ENCODE results near the gene PIEZO2. TPM values are rescaled to one million over a fixed set of nuclear protein-coding genes. Genes with fewer than 3 reads are reported as not detected.

PIEZO2 gene
- total RNA-seq, 1 experiment from 2014 or later: not detected

DNA sequence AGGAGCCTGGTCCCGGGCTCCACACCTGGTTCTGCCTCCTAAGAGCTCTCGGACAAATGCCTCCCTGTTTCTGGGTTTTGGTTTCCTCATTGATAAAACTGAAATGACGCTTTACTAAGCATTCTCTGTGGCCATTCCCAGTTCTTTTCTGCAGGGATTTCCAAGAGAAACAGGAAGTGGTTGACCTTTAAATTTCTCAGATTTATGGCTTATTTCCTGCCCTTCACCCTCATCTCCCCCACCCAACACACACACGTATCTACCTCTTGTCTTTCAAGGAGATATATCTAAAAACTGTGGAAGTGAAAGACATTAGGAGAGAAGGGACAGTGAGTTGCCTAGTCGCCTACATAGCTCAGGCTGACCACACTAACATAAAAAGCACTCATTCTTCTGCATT is 53.0 kb downstream of the PIEZO2 start:
- no peaks in the 10 kb centered on the region for H3K79me2 ChIP-seq (ENCODE audit: low read length)
- H3K4me3 ChIP-seq (ENCODE audit: low read length): no peak overlapping the region
- no peaks in the 10 kb centered on the region for H4K20me1 ChIP-seq (ENCODE audit: insufficient read depth, low read depth, low read length)
- no peaks in the 10 kb centered on the region for H3K27me3 ChIP-seq (ENCODE audit: low read length)
- no peak overlapping the region for H3K27ac ChIP-seq (ENCODE audit: low read length)
- DNase-seq: no peak
- no peaks in the 10 kb centered on the region for H3K36me3 ChIP-seq (ENCODE audit: insufficient read depth, low read length)
- H2AFZ ChIP-seq (ENCODE audit: low read length): no peak overlapping the region
- H3K9ac ChIP-seq (ENCODE audit: low read length): no peak overlapping the region
- no peaks in the 10 kb centered on the region for H3K9me3 ChIP-seq (ENCODE audit: low read length)
- no peak overlapping the region for H3K4me2 ChIP-seq (ENCODE audit: low read depth, low read length, poor library complexity, severe bottlenecking)
- no peaks in the 10 kb centered on the region for H3K9me2 ChIP-seq (replicated peaks; ENCODE audit: insufficient read depth, low read length)
- no peaks in the 10 kb centered on the region for H3K4me1 ChIP-seq (ENCODE audit: low read length)

GRCh38 chr18:11095674-11096293 is 53.6 kb downstream of the PIEZO2 start:
- Histone ChIP-seq H3K4me3 (ENCODE audit: low read length) (no peak overlapping the region), H2AFZ (ENCODE audit: low read length) (no peak overlapping the region), H3K27ac (ENCODE audit: low read length) (no peak overlapping the region), H3K9ac (ENCODE audit: low read length) (no peak overlapping the region), H3K9me3 (ENCODE audit: low read length) (no peaks in the 10 kb centered on the region), H3K4me2 (ENCODE audit: low read depth, low read length, poor library complexity, severe bottlenecking) (no peak overlapping the region), H3K27me3 (ENCODE audit: low read length) (no peaks in the 10 kb centered on the region), H3K79me2 (ENCODE audit: low read length) (no peaks in the 10 kb centered on the region), H3K9me2 (replicated peaks; ENCODE audit: insufficient read depth, low read length) (no peaks in the 10 kb centered on the region), H3K36me3 (ENCODE audit: insufficient read depth, low read length) (no peaks in the 10 kb centered on the region), H4K20me1 (ENCODE audit: insufficient read depth, low read depth, low read length) (no peaks in the 10 kb centered on the region), H3K4me1 (ENCODE audit: low read length) (no peaks in the 10 kb centered on the region)
- no peak for DNase-seq

DNA sequence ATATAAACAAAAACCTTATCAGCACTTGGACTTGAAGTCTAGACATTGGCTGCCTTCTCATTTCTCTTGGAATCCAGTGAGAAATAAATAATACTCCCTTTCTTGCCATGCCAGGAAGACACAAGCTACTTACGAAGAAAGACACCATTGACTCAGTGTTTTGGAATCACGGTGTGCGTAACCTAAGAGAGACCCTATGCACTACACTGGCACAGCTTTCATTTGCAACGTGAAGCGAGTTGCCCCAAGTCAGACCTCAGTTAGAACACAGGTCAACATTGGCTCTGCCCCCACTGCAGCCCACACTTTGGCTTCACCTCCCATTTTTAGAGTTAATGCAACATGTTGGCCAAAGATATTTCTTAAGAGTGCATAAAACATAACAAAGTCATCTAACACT is 54.2 kb downstream of the PIEZO2 start:
- Histone ChIP-seq H3K9ac (ENCODE audit: low read length) (no peak overlapping the region), H3K27ac (ENCODE audit: low read length) (no peak overlapping the region), H3K9me2 (replicated peaks; ENCODE audit: insufficient read depth, low read length) (no peaks in the 10 kb centered on the region), H3K4me3 (ENCODE audit: low read length) (no peak overlapping the region), H3K27me3 (ENCODE audit: low read length) (no peaks in the 10 kb centered on the region), H3K79me2 (ENCODE audit: low read length) (no peaks in the 10 kb centered on the region), H4K20me1 (ENCODE audit: insufficient read depth, low read depth, low read length) (no peaks in the 10 kb centered on the region), H3K36me3 (ENCODE audit: insufficient read depth, low read length) (no peaks in the 10 kb centered on the region), H2AFZ (ENCODE audit: low read length) (no peak overlapping the region), H3K9me3 (ENCODE audit: low read length) (no peaks in the 10 kb centered on the region), H3K4me1 (ENCODE audit: low read length) (no peaks in the 10 kb centered on the region), H3K4me2 (ENCODE audit: low read depth, low read length, poor library complexity, severe bottlenecking) (no peak overlapping the region)
- no peak for DNase-seq

DNA sequence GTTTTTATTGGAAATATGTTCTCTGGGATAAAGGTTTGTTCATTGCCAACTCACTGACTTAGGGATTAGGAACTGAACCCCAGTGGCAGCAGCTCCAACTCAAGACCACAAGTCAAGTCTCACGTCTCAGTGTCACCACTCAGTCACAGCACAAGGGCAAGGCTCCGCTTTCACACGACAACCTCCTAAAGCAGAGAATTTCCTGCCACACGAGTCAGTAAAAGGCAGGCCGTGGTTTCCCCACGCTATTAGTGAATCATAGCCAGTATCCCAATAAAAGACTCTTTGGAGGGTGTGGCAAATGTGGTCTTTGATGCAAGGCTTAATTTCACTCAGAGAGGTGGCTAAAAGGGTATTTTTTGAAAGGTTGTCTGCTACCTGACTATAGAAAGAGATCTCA is 57.6 kb downstream of the PIEZO2 start:
- Histone ChIP-seq H3K4me3 (ENCODE audit: low read length) (no peak overlapping the region), H3K9me2 (replicated peaks; ENCODE audit: insufficient read depth, low read length) (no peaks in the 10 kb centered on the region), H3K27me3 (ENCODE audit: low read length) (no peaks in the 10 kb centered on the region), H3K4me1 (ENCODE audit: low read length) (no peaks in the 10 kb centered on the region), H3K79me2 (ENCODE audit: low read length) (no peaks in the 10 kb centered on the region), H3K9me3 (ENCODE audit: low read length) (no peaks in the 10 kb centered on the region), H3K27ac (ENCODE audit: low read length) (no peak overlapping the region), H4K20me1 (ENCODE audit: insufficient read depth, low read depth, low read length) (no peaks in the 10 kb centered on the region), H3K36me3 (ENCODE audit: insufficient read depth, low read length) (no peaks in the 10 kb centered on the region), H3K4me2 (ENCODE audit: low read depth, low read length, poor library complexity, severe bottlenecking) (no peak overlapping the region), H2AFZ (ENCODE audit: low read length) (no peak overlapping the region), H3K9ac (ENCODE audit: low read length) (no peak overlapping the region)
- no peak for DNase-seq

DNA sequence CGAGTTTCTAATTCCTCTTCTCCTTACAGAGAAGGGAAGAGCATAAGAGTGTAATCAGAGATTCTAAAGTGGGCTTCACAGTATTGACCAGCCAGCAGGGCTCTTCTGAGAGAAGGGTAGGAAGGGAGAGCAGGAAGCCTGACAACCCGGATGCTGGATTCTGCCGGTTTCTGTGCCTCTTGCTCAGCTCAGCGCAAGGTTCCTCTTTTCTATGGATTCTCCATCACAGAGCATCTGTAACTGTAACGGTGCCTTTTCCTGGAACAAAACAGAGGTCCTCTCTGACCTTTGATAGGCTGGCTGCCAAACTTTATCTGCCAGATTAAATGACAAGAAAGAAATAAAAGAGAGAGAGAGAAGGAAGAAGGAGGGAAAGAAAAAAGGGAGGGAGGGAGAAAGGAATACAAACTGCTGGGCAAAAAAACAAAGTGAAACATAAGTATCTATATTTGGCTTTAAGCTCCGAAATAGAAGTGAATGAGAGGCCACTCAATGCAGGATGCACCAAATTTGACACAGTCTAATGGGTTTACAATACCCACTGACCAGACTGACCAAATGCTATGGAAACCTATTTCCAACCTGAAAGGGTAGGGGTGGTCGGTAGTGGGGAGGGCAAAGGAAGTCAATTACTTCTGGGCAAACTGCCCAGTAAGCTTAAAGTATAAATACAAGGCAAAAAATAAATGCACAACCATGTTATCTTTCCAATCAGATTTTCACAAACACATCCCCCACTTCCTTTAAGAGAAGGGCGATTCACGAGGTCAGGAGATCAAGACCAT is 59.2 kb downstream of the PIEZO2 start:
- H3K4me2 ChIP-seq (ENCODE audit: low read depth, low read length, poor library complexity, severe bottlenecking): no peak overlapping the region
- no peaks in the 10 kb centered on the region for H3K79me2 ChIP-seq (ENCODE audit: low read length)
- no peaks in the 10 kb centered on the region for H3K36me3 ChIP-seq (ENCODE audit: insufficient read depth, low read length)
- no peaks in the 10 kb centered on the region for H3K27me3 ChIP-seq (ENCODE audit: low read length)
- no peak for DNase-seq
- H3K9ac ChIP-seq (ENCODE audit: low read length): no peak overlapping the region
- no peak overlapping the region for H3K4me3 ChIP-seq (ENCODE audit: low read length)
- no peak overlapping the region for H3K27ac ChIP-seq (ENCODE audit: low read length)
- no peaks in the 10 kb centered on the region for H4K20me1 ChIP-seq (ENCODE audit: insufficient read depth, low read depth, low read length)
- no peak overlapping the region for H2AFZ ChIP-seq (ENCODE audit: low read length)
- H3K9me2 ChIP-seq (replicated peaks; ENCODE audit: insufficient read depth, low read length): no peaks in the 10 kb centered on the region
- no peaks in the 10 kb centered on the region for H3K9me3 ChIP-seq (ENCODE audit: low read length)
- H3K4me1 ChIP-seq (ENCODE audit: low read length): no peaks in the 10 kb centered on the region

DNA sequence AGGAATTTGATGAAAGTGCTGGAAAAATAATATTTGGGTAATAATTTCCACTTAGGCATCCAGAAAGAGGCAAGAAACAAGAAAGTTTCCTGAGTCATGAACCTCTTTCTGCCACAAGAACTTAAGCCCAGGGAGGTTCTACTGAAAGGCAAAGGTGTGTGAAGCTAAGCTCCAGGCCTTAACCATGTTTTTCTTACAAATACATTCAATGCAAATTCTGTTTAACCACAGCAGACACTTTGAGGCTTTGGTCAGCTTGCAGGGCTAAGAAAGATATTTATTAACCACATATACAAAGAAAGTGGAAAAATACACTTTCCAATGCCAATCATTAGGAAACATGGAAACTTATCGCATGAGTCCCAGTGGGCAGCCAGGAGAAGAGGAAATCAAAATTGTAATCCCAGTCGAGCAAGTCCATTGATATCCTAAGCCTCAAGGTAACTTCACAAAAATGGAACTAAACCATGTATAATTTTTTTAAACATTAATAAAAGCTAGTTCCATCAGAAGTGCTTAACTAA is 68.3 kb downstream of the PIEZO2 start:
- no peak overlapping the region for H2AFZ ChIP-seq (ENCODE audit: low read length)
- H3K4me1 ChIP-seq (ENCODE audit: low read length): no peaks in the 10 kb centered on the region
- H3K4me2 ChIP-seq (ENCODE audit: low read depth, low read length, poor library complexity, severe bottlenecking): no peak overlapping the region
- H3K9me3 ChIP-seq (ENCODE audit: low read length): no peaks in the 10 kb centered on the region
- no peak overlapping the region for H3K27ac ChIP-seq (ENCODE audit: low read length)
- no peaks in the 10 kb centered on the region for H3K9me2 ChIP-seq (replicated peaks; ENCODE audit: insufficient read depth, low read length)
- no peaks in the 10 kb centered on the region for H3K27me3 ChIP-seq (ENCODE audit: low read length)
- no peaks in the 10 kb centered on the region for H3K36me3 ChIP-seq (ENCODE audit: insufficient read depth, low read length)
- H3K79me2 ChIP-seq (ENCODE audit: low read length): no peaks in the 10 kb centered on the region
- H4K20me1 ChIP-seq (ENCODE audit: insufficient read depth, low read depth, low read length): no peaks in the 10 kb centered on the region
- no peak for DNase-seq
- H3K4me3 ChIP-seq (ENCODE audit: low read length): no peak overlapping the region
- H3K9ac ChIP-seq (ENCODE audit: low read length): no peak overlapping the region

DNA sequence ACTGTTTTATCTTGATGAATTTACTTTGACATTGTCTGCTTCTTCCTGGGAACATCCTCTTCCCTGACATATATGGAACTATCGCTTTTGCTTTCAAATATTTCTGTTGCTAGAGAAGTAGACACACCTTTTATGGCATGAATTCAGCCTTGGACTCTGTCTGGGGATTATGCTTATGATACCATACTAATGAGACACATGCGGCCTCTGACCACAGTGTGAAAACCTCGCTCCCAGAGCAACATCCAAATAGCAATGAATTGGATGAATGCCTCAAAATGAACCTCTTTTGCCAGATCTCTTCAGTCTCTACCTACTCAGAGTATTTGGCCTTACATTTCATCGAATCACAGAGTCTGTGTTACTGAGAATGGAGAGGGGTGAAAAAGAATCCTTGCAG is 70.9 kb downstream of the PIEZO2 start:
- Histone ChIP-seq H3K4me3 (ENCODE audit: low read length) (no peak overlapping the region), H2AFZ (ENCODE audit: low read length) (no peak overlapping the region), H3K79me2 (ENCODE audit: low read length) (no peaks in the 10 kb centered on the region), H4K20me1 (ENCODE audit: insufficient read depth, low read depth, low read length) (no peaks in the 10 kb centered on the region), H3K9ac (ENCODE audit: low read length) (no peak overlapping the region), H3K27me3 (ENCODE audit: low read length) (no peaks in the 10 kb centered on the region), H3K4me2 (ENCODE audit: low read depth, low read length, poor library complexity, severe bottlenecking) (no peak overlapping the region), H3K36me3 (ENCODE audit: insufficient read depth, low read length) (no peaks in the 10 kb centered on the region), H3K27ac (ENCODE audit: low read length) (no peak overlapping the region), H3K9me3 (ENCODE audit: low read length) (no peaks in the 10 kb centered on the region), H3K4me1 (ENCODE audit: low read length) (no peaks in the 10 kb centered on the region), H3K9me2 (replicated peaks; ENCODE audit: insufficient read depth, low read length) (no peaks in the 10 kb centered on the region)
- no peak for DNase-seq

DNA sequence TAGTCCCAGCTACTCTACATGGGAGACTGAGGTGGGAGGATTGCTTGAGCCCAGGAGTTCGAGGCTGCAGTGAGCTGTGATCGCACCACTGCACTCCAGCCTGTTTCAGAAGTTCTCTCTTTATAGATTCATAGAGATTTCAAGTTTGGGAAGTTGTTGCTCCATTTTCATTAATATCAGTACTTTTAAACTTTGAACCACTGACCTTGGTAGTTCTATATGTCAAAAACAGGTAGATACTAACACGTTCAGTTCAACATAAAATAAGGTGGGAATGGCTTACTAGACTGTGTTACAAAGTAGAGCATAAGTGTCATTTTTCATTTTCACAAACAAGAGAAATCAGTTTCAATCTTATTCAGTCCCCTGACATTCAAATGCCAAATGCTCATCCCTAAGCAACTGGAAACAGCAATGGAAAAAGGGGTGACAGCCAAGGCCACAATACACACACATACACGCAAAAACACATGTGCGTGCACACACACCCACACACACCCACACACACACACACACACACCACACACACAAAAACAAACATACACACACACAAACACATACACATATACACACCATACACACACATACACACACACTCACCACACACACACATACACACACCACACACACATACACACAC is 71.7 kb downstream of the PIEZO2 start:
- H3K79me2 ChIP-seq (ENCODE audit: low read length): no peaks in the 10 kb centered on the region
- no peaks in the 10 kb centered on the region for H3K9me3 ChIP-seq (ENCODE audit: low read length)
- no peaks in the 10 kb centered on the region for H3K27me3 ChIP-seq (ENCODE audit: low read length)
- DNase-seq: no peak
- H3K4me1 ChIP-seq (ENCODE audit: low read length): no peaks in the 10 kb centered on the region
- H3K36me3 ChIP-seq (ENCODE audit: insufficient read depth, low read length): no peaks in the 10 kb centered on the region
- H3K9ac ChIP-seq (ENCODE audit: low read length): no peak overlapping the region
- no peaks in the 10 kb centered on the region for H4K20me1 ChIP-seq (ENCODE audit: insufficient read depth, low read depth, low read length)
- H3K4me2 ChIP-seq (ENCODE audit: low read depth, low read length, poor library complexity, severe bottlenecking): no peak overlapping the region
- no peak overlapping the region for H2AFZ ChIP-seq (ENCODE audit: low read length)
- H3K4me3 ChIP-seq (ENCODE audit: low read length): no peak overlapping the region
- H3K9me2 ChIP-seq (replicated peaks; ENCODE audit: insufficient read depth, low read length): no peaks in the 10 kb centered on the region
- H3K27ac ChIP-seq (ENCODE audit: low read length): no peak overlapping the region
